K562 treated with DMSO at 1 percent for 48 hours (cell line): ENCODE results near the gene IGF1R. TPM values are rescaled to one million over a fixed set of nuclear protein-coding genes. Genes with fewer than 3 reads are reported as not detected.

Source experiments
- total RNA-seq: library from RNA; unstranded; fragments of 300-600 nt; gene quantifications from 2 replicates; pipeline ENCODE4 v1.2.3, GENCODE V29; 2022; ENCODE audit warnings: low replicate concordance; ENCODE audit errors: extremely low read depth

Gene IGF1R
- not detected in 2 replicates for total RNA-seq

GRCh38 chr15:98647774-98648653 is at the start of gene IGF1R:
Gene IGF1R (plus strand): TSS chr15:98648539. CDS start chr15:98649582, 1,043 bp downstream.

